ENCODE data around the gene C3. TPM values are rescaled to one million over a fixed set of nuclear protein-coding genes. Genes with fewer than 3 reads are reported as not detected.

C3 gene
- total and polyA plus RNA-seq, 2 of the 13 experiments (the other 11 are each of a cell fraction or from before 2014, with no cell fraction given) = 1,455 to 6,272 TPM

- TF ChIP-seq ZBTB49 (CRISPR knock-in tag; IDR thresholded peaks at IDR 0.05; ENCODE audit: borderline replicate concordance) = no peak
- TF ChIP-seq REXO4 (CRISPR knock-in tag; IDR thresholded peaks at IDR 0.05; ENCODE audit: borderline replicate concordance) = no peak
- TF ChIP-seq ZNF660 (CRISPR knock-in tag; IDR thresholded peaks at IDR 0.05; ENCODE audit: borderline replicate concordance, low read depth) = no peak
- no peak for TF ChIP-seq TFDP1 (CRISPR knock-in tag; IDR thresholded peaks at IDR 0.05; ENCODE audit: borderline replicate concordance)
- no peak for TF ChIP-seq ZNF24 (IDR thresholded peaks at IDR 0.05)
- no peak for TF ChIP-seq ZNF337 (CRISPR knock-in tag; IDR thresholded peaks at IDR 0.05; ENCODE audit: borderline replicate concordance, low read depth)
- no peak for TF ChIP-seq NONO (IDR thresholded peaks at IDR 0.05)
- 0 out of 2 replicates have a peak, but pooled peaks have one; percentile 43 for TF ChIP-seq NONO (CRISPR knock-in tag; conservative IDR thresholded peaks at IDR 0.05)
- TF ChIP-seq SP1 (IDR thresholded peaks at IDR 0.05) = no peak
- no peak for TF ChIP-seq SP1 (CRISPR knock-in tag; IDR thresholded peaks at IDR 0.05)
- peak; percentile 54; the same call in 1 of the 2 replicates for TF ChIP-seq SOX5 (CRISPR knock-in tag; IDR thresholded peaks at IDR 0.05; ENCODE audit: borderline replicate concordance)
- no peak for TF ChIP-seq CHD2 (IDR thresholded peaks at IDR 0.05; ENCODE audit: low read depth, low read length)
- no peak for TF ChIP-seq SRF (IDR thresholded peaks at IDR 0.05; ENCODE audit: low read depth, low read length)
- TF ChIP-seq CHD4 (IDR thresholded peaks at IDR 0.05; ENCODE audit: borderline replicate concordance, low read length) = no peak
- TF ChIP-seq SRSF4 (IDR thresholded peaks at IDR 0.05; ENCODE audit: low read depth, low read length, poor library complexity, severe bottlenecking) = no peak
- no peak for TF ChIP-seq ARNT2 (CRISPR knock-in tag; IDR thresholded peaks at IDR 0.05; ENCODE audit: low read depth)
- no peak for TF ChIP-seq PBX3 (CRISPR knock-in tag; IDR thresholded peaks at IDR 0.05; ENCODE audit: borderline replicate concordance)
- TF ChIP-seq TCF12 (IDR thresholded peaks at IDR 0.05) = no peak
- TF ChIP-seq TCF12 (CRISPR knock-in tag; IDR thresholded peaks at IDR 0.05) = peak; percentile 45; the same call in 1 of the 2 replicates
- no peak for TF ChIP-seq AHR (CRISPR knock-in tag; IDR thresholded peaks at IDR 0.05)
- TF ChIP-seq ARHGAP35 (CRISPR knock-in tag; IDR thresholded peaks at IDR 0.05; ENCODE audit: borderline replicate concordance) = no peak
- no peak for TF ChIP-seq GZF1 (CRISPR knock-in tag; IDR thresholded peaks at IDR 0.05)
- no peak for TF ChIP-seq ZNF639 (CRISPR knock-in tag; conservative IDR thresholded peaks at IDR 0.05)
- no peak for TF ChIP-seq ZNF367 (CRISPR knock-in tag; IDR thresholded peaks at IDR 0.05; ENCODE audit: borderline replicate concordance)
- no peak for TF ChIP-seq NFE2L1 (CRISPR knock-in tag; IDR thresholded peaks at IDR 0.05; ENCODE audit: borderline replicate concordance)
- TF ChIP-seq ZSCAN9 (CRISPR knock-in tag; IDR thresholded peaks at IDR 0.05; ENCODE audit: borderline replicate concordance) = no peak
- no peak for TF ChIP-seq MED13 (CRISPR knock-in tag; IDR thresholded peaks at IDR 0.05)
Measured at GRCh38 chr19:6734096-6734696, 13.7 kb upstream of the C3 start (continued).
